Mucosa of descending colon (tissue), 3 donors: Measurements from ENCODE around the gene PCDHB6. TPM values are rescaled to one million over a fixed set of nuclear protein-coding genes. Genes with fewer than 3 reads are reported as not detected.
"Not testable (repeated sequence)": the region's sequence is repeated elsewhere in the genome, so short reads cannot be mapped to it uniquely, and the experiment has no call there.

Source experiments
- ATAC-seq: fragments of 200-7000 bp; cut with Tn5 transposase; one replicate; pipeline ENCODE4 v1.9.1; 2020; ENCODE audit warnings: mild to moderate bottlenecking, moderate library complexity
- DNase-seq, 3 donors: peaks; one replicate each; pipeline ENCODE4 v3.0.0-alpha.2; 2020
- H3K36me3 ChIP-seq: fragments of 200-600 bp; one replicate; pipeline ENCODE4 v1.8.0; 2021; ENCODE audit warnings: low read depth, mild to moderate bottlenecking
- H3K4me1 ChIP-seq: fragments of 200-600 bp; one replicate; pipeline ENCODE4 v1.8.0; 2021; ENCODE audit warnings: low read depth, mild to moderate bottlenecking
- H3K4me3 ChIP-seq: fragments of 200-600 bp; one replicate; pipeline ENCODE4 v1.8.0; 2021; ENCODE audit warnings: mild to moderate bottlenecking
- H3K9me3 ChIP-seq: fragments of 200-600 bp; one replicate; pipeline ENCODE4 v1.8.0; 2021; ENCODE audit warnings: mild to moderate bottlenecking
- intact Hi-C, 2 donors: fragments of 100-400 bp; cut with DNase I in 1 of 2; cut with micrococcal nuclease in 1 of 2; formaldehyde crosslinking; loops; one replicate each; pipeline versions ENCODE4 v1.11.0 to v1.11.1; 2022; cut with DNase I, micrococcal nuclease
- total RNA-seq, 3 donors: library from RNA; stranded (reverse); fragmentation: NEBNext Ultra II Directional in 2 of 3; extraction: Animal tissue kit (Norgen Biotek cat#: 25700) in 2 of 3; gene quantifications; one replicate each; pipeline versions ENCODE4 v1.2.1 to v1.2.4, GENCODE V29; 2021 to 2023
- TF ChIP-seq, protein P1 (sequence below): fragments of 200-600 bp; IDR thresholded peaks from one replicate; pipeline ENCODE4 v1.8.0; 2022; ENCODE audit warnings: antibody characterized with exemption, mild to moderate bottlenecking
- donor health status: DM: no; HTN: no; CAD: no; lungs with moderate emphysema.
- donor health status: DM: no; HTN: no; CAD: no.
- donor health status: DM: no; HTN: yes; CAD: no.

PCDHB6 gene
- total RNA-seq, 3 donors from 2014 or later, result 0.24 to 0.60 (median 0.29) TPM

DNA sequence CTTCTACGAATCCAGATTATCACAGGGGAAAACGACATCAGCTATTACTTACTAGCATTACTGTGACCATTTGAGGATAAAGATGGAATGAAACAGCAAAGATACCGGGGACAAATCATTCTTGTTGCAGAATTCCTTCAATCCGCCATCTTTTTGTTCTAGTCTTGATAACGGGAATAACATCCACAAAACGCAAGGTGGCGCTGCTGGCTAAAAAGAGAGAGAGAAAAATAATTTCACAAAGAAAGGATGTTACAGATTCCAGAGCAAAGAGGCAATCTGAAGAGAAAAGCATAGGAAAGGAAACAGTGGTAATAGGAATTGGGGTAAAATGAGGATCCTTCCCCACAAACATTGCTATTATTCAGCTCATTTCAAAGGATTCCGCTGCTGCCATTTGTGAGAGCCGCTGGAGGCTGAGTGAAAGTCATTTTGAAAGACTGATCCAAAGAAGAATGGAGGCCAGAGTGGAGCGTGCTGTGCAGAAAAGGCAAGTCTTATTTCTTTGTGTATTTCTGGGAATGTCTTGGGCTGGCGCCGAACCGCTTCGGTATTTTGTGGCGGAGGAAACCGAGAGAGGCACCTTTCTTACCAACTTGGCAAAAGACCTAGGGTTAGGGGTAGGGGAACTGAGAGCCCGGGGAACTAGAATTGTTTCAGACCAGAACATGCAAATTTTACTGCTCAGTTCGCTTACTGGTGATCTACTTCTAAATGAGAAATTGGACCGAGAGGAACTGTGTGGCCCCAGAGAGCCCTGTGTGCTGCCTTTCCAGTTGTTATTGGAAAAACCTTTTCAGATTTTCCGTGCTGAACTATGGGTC is 22.7 kb downstream of the PCDHB6 start, which contains the start of gene PCDHB7:
TSS of gene PCDHB7 (plus strand) at position 264 of the 824 bp plus-strand sequence. CDS start at position 456, 192 bp downstream.
- ATAC-seq, result no peak
- Histone ChIP-seq H3K4me1 (no peaks in the 10 kb centered on the region), H3K36me3 (no peaks in the 10 kb centered on the region), H3K9me3 (peaks cover 51% of the 10 kb centered on the region), H3K4me3 (no peak within 1 kb of the TSS)
- no peak for DNase-seq
- intact Hi-C loops, result no loop called here
- TF ChIP-seq, protein P1, sequence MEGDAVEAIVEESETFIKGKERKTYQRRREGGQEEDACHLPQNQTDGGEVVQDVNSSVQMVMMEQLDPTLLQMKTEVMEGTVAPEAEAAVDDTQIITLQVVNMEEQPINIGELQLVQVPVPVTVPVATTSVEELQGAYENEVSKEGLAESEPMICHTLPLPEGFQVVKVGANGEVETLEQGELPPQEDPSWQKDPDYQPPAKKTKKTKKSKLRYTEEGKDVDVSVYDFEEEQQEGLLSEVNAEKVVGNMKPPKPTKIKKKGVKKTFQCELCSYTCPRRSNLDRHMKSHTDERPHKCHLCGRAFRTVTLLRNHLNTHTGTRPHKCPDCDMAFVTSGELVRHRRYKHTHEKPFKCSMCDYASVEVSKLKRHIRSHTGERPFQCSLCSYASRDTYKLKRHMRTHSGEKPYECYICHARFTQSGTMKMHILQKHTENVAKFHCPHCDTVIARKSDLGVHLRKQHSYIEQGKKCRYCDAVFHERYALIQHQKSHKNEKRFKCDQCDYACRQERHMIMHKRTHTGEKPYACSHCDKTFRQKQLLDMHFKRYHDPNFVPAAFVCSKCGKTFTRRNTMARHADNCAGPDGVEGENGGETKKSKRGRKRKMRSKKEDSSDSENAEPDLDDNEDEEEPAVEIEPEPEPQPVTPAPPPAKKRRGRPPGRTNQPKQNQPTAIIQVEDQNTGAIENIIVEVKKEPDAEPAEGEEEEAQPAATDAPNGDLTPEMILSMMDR, result no peak

DNA sequence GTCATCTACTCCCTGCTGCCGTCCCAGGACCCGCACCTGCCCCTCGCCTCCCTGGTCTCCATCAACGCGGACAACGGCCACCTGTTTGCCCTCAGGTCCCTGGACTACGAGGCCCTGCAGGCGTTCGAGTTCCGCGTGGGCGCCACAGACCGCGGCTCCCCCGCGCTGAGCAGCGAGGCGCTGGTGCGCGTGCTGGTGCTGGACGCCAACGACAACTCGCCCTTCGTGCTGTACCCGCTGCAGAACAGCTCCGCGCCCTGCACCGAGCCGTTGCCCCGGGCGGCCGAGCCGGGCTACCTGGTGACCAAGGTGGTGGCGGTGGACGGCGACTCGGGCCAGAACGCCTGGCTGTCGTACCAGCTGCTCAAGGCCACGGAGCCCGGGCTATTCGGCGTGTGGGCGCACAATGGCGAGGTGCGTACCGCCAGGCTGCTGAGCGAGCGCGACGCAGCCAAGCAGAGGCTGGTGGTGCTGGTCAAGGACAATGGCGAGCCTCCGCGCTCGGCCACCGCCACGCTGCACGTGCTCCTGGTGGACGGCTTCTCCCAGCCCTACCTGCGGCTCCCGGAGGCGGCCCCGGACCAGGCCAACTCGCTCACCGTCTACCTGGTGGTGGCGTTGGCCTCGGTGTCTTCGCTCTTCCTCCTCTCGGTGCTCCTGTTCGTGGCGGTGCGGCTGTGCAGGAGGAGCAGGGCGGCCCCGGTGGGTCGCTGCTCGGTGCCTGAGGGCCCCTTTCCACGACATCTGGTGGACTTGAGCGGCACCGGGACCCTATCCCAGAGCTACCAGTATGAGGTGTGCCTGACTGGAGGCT is 24.6 kb downstream of the PCDHB6 start:
- H3K4me1 ChIP-seq, intact Hi-C loops, H3K4me3 ChIP-seq, DNase-seq, ATAC-seq, H3K36me3 ChIP-seq: not testable (repeated sequence)
- H3K9me3 ChIP-seq, result peaks cover 59% of the 10 kb centered on the region

DNA sequence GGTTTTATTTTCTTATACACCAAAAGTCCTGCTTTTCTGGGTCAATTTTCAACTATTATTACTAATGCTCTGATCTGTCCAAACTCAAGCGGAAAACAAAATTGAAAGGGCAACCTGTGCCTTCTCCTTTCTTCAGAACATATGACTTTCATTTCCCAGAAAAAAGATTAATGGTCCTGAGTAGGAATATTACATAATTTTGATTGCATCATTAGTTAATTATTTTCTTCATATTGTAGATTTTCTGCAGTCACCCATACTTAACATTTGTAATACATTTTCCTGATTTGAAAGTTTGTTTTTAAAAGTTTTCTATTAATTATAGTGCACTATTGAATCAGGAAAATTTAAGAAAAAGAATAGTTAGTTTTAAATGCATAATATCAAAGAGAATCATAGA is 26.1 kb downstream of the PCDHB6 start:
- no peak overlapping the region for H3K4me3 ChIP-seq

DNA sequence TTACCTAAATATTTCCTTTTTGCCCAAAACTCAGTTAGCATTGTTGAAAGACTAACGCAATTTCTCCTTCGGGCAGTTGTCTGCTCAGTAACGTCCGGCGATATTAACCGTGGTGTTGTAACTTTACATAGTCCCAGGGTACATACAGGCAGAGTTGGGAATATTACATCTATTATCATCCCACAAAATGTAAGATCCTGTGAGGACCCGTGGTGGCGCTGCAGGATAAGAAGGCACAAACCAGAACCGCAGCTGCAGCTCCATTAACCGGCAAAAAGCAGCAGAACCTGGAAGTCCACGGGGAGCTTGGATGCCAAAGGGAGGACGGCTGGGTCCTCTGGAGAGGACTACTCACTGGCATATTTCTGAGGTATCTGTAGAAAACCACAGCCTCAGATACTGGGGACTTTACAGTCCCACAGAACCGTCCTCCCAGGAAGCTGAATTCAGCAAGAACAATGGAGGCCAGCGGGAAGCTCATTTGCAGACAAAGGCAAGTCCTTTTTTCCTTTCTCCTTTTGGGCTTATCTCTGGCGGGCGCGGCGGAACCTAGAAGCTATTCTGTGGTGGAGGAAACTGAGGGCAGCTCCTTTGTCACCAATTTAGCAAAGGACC is 27.8 kb downstream of the PCDHB6 start, which contains the start of gene PCDHB8:
TSS of gene PCDHB8 (plus strand) at position 214 of the 615 bp plus-strand sequence. CDS start at position 459, 245 bp downstream.
- H3K4me3 ChIP-seq, H3K36me3 ChIP-seq, DNase-seq, H3K4me1 ChIP-seq, ATAC-seq, intact Hi-C loops: not testable (repeated sequence)
- H3K9me3 ChIP-seq, result peaks cover 69% of the 10 kb centered on the region

More for the DNA sequence above, 26.1 kb downstream of the PCDHB6 start:
- ATAC-seq (no peak), DNase-seq (no peak)
- intact Hi-C loops, result no loop called here
- TF ChIP-seq, protein P1, result no peak
- H3K4me1 ChIP-seq, result no peaks in the 10 kb centered on the region
- no peaks in the 10 kb centered on the region for H3K36me3 ChIP-seq
- peaks cover 62% of the 10 kb centered on the region for H3K9me3 ChIP-seq

DNA sequence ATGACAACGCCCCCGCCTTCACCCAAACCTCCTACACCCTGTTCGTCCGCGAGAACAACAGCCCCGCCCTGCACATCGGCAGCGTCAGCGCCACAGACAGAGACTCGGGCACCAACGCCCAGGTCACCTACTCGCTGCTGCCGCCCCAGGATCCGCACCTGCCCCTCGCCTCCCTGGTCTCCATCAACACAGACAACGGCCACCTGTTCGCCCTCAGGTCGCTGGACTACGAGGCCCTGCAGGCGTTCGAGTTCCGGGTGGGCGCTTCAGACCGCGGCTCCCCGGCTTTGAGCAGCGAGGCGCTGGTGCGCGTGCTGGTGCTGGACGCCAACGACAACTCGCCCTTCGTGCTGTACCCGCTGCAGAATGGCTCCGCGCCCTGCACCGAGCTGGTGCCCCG is 29.5 kb downstream of the PCDHB6 start:
- peaks cover 61% of the 10 kb centered on the region for H3K9me3 ChIP-seq
- ATAC-seq, DNase-seq, H3K4me3 ChIP-seq, intact Hi-C loops, H3K36me3 ChIP-seq, H3K4me1 ChIP-seq: not testable (repeated sequence)

DNA sequence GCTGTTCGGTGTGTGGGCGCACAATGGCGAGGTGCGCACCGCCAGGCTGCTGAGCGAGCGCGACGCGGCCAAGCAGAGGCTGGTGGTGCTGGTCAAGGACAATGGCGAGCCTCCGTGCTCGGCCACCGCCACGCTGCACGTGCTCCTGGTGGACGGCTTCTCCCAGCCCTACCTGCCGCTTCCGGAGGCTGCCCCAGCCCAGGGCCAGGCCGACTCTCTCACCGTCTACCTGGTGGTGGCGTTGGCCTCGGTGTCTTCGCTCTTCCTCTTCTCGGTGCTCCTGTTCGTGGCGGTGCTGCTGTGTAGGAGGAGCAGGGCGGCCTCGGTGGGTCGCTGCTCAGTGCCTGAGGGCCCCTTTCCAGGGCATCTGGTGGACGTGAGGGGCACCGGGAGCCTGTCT is 30.0 kb downstream of the PCDHB6 start:
- ATAC-seq, H3K4me1 ChIP-seq, H3K4me3 ChIP-seq, intact Hi-C loops, H3K36me3 ChIP-seq, DNase-seq: not testable (repeated sequence)
- peaks cover 61% of the 10 kb centered on the region for H3K9me3 ChIP-seq

DNA sequence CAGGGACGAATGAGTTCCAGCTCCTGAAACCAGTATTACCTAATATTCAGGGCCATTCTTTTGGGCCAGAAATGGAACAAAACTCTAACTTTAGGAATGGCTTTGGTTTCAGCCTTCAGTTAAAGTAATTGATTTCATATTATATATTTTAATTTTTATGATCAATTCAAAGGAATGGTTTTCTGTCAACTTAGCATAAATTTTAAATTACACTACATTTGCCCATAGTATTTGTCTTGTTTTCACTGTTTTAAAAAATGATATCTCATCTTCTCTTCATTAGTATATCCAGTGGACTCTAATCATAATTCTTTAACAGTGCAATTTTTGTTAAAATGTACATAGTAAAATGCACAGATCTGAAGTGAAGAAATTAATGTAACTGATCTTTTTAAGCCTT is 30.5 kb downstream of the PCDHB6 start:
- DNase-seq, result no peak
- TF ChIP-seq, protein P1, result no peak
- intact Hi-C loops, result no loop called here

More for the DNA sequence above, 30.5 kb downstream of the PCDHB6 start:
- no peak for ATAC-seq
- no peaks in the 10 kb centered on the region for H3K36me3 ChIP-seq
- H3K4me1 ChIP-seq, result no peaks in the 10 kb centered on the region
- peaks cover 57% of the 10 kb centered on the region for H3K9me3 ChIP-seq
- no peak overlapping the region for H3K4me3 ChIP-seq
